ENCODE results near the gene SNTG2.

Gene SNTG2

GRCh38 chr2:1237783-1238182 lies 287.1 kb downstream of the SNTG2 start:
- DNase-seq (ENCODE audit: low spot score), result no peak

GRCh38 chr2:1238598-1239138 lies 288.0 kb downstream of the SNTG2 start:
- DNase-seq (ENCODE audit: low spot score), result no peak

- DNase-seq (ENCODE audit: low spot score), result no peak
Observed at GRCh38 chr2:1245193-1245592, 294.5 kb downstream of the SNTG2 start.

- DNase-seq (ENCODE audit: low spot score), result no peak
Observed at GRCh38 chr2:1246239-1246638, 295.6 kb downstream of the SNTG2 start.

GRCh38 chr2:1246991-1247390 lies 296.3 kb downstream of the SNTG2 start:
- DNase-seq (ENCODE audit: low spot score), result no peak

- no peak for DNase-seq (ENCODE audit: low spot score)
Observed at GRCh38 chr2:1248187-1248586, 297.5 kb downstream of the SNTG2 start.

- no peak for DNase-seq (ENCODE audit: low spot score)
Observed at GRCh38 chr2:1249897-1250687, 299.4 kb downstream of the SNTG2 start.

- no peak for DNase-seq (ENCODE audit: low spot score)
Observed at GRCh38 chr2:1251520-1251919, 300.9 kb downstream of the SNTG2 start.

GRCh38 chr2:1253629-1254028 lies 303.0 kb downstream of the SNTG2 start:
- DNase-seq (ENCODE audit: low spot score), result no peak

GRCh38 chr2:1254662-1255343 lies 304.2 kb downstream of the SNTG2 start:
- no peak for DNase-seq (ENCODE audit: low spot score)

GRCh38 chr2:1256632-1257324 lies 306.1 kb downstream of the SNTG2 start:
- DNase-seq (ENCODE audit: low spot score), result no peak

- DNase-seq (ENCODE audit: low spot score), result no peak
Observed at GRCh38 chr2:1257334-1257733, 306.7 kb downstream of the SNTG2 start.

- DNase-seq (ENCODE audit: low spot score), result no peak
Observed at GRCh38 chr2:1259746-1260145, 309.1 kb downstream of the SNTG2 start.

GRCh38 chr2:1262609-1263008 lies 312.0 kb downstream of the SNTG2 start:
- DNase-seq (ENCODE audit: low spot score), result no peak

- no peak for DNase-seq (ENCODE audit: low spot score)
Observed at GRCh38 chr2:1265454-1265853, 314.8 kb downstream of the SNTG2 start.

GRCh38 chr2:1266351-1266750 lies 315.7 kb downstream of the SNTG2 start:
- DNase-seq (ENCODE audit: low spot score), result no peak

- no peak for DNase-seq (ENCODE audit: low spot score)
Observed at GRCh38 chr2:1268034-1268433, 317.4 kb downstream of the SNTG2 start.

- no peak for DNase-seq (ENCODE audit: low spot score)
Observed at GRCh38 chr2:1269812-1270211, 319.2 kb downstream of the SNTG2 start.

- DNase-seq (ENCODE audit: low spot score), result no peak
Observed at GRCh38 chr2:1272835-1273234, 322.2 kb downstream of the SNTG2 start.

- no peak for DNase-seq (ENCODE audit: low spot score)
Observed at GRCh38 chr2:1277634-1278033, 327.0 kb downstream of the SNTG2 start.

GRCh38 chr2:1278125-1278524 lies 327.5 kb downstream of the SNTG2 start:
- DNase-seq (ENCODE audit: low spot score), result no peak

GRCh38 chr2:1278861-1279260 lies 328.2 kb downstream of the SNTG2 start:
- no peak for DNase-seq (ENCODE audit: low spot score)

GRCh38 chr2:1282552-1282951 lies 331.9 kb downstream of the SNTG2 start:
- no peak for DNase-seq (ENCODE audit: low spot score)

Data from HuH-7 (cell line).